Upper lobe of left lung (tissue), 4 donors: ENCODE data around the gene LRIT3.

Experiments used
- CTCF ChIP-seq, 6 experiments: fragments of 450-650 bp in 4 of 6; fragments of 200-600 bp in 2 of 6; sonication (generic) in 2 of 6; IDR thresholded peaks; one replicate each; pipeline ENCODE4 v1.5.1; 2016 to 2019; ENCODE audit warnings: antibody characterized with exemption in 6 of 6
- POLR2A ChIP-seq, 4 donors: fragments of 450-650 bp; IDR thresholded peaks; one replicate each; pipeline ENCODE4 v1.5.1; 2016 to 2017; ENCODE audit warnings: antibody characterized with exemption in 4 of 4, mild to moderate bottlenecking in 2 of 4
- POLR2AphosphoS5 ChIP-seq, 2 donors: sonication (generic); formaldehyde crosslinking; IDR thresholded peaks; one replicate each; pipeline ENCODE4 v1.5.1; 2017; ENCODE audit warnings: antibody characterized with exemption in 2 of 2

DNA sequence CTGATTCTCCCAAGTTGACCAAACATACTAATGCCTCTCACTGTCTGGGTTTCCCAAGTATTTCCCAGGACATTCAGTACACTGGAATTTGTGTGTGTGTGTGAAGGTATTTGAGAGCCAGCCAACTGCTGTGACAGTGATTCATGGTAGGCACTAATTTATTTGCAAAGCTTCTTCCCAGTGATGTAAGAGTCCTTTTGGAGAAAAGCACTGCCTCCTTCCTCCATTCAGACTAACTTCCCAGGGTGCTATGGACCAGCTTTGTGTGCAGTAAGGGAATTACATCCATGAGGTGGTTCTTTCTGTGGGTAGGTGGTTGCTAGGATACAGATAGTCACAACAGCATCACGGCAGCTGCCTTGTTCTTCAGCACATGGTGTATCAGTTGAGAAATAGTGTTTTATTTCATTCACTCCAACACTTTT lies 73.5 kb downstream of the LRIT3 start:
- TF ChIP-seq CTCF (IDR thresholded peaks at IDR 0.05) (no peak), POLR2A (IDR thresholded peaks at IDR 0.05) (no peak), POLR2AphosphoS5 (IDR thresholded peaks at IDR 0.05) (no peak)
